Measurements from ENCODE around the gene ATP2A1. TPM values are rescaled to one million over a fixed set of nuclear protein-coding genes. Genes with fewer than 3 reads are reported as not detected.

ATP2A1 gene
- total and polyA plus RNA-seq, 2 of the 4 experiments (the other 2 are of a cell fraction), result under 0.01 to 0.63 TPM

DNA sequence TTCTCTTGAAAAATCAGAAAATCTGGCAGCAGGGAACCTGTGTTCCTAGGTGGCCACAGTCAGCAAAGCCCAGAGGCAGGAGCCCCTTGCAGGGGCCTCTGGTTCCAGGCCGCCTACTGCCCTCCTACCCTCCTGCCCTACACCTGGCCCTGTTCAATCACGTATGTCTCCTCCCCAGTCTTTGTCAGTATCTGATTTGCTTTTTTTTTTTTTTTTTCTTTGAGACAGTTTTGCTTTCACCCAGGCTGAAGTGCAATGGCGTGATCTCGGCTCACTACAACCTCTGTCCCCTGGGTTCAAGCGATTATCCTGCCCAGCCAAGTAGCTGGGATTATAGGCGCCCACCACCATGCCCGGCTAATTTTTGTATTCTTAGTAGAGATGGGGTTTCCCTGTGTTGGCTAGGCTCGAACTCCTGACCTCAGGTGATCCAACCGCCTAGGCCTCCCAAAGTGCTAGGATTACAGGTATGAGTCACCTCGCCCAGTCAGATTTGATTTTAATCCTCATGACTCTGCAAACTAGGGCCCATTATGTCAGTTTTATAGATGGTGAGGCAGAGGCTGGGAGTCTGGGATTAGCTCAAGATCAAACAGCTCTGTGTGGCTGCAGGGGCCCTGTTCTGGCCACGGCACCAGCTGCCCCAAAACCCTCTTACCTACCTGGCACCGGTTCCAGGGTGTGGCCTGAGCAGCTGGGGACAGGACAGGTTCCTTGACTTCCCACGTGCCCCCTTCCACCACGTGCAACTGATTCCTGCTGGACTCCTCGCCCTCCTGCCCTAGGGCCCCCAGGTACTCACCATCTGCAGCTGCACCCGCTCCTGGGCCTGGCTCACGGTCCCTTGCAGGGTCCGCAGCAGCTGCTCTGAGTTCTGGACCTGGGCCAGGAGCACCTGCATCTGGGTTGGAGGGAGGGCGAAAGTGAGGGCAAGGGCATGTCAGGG lies 32.1 kb downstream of the ATP2A1 start:
- Histone ChIP-seq H2AK9ac (replicated peaks; ENCODE audit: low read depth, low read length, poor library complexity) (no peak overlapping the region), H2BK5ac (ENCODE audit: low read depth, low read length, poor library complexity, severe bottlenecking) (no peak overlapping the region), H3K4me1 (ENCODE audit: control insufficient read depth, insufficient read depth, low read length) (no peaks in the 10 kb centered on the region), H3K18ac (ENCODE audit: low read depth, low read length) (no peak overlapping the region), H3K9ac (ENCODE audit: low read depth, low read length) (no peak overlapping the region), H4K5ac (ENCODE audit: low read depth, low read length) (no peak overlapping the region), H4K8ac (ENCODE audit: low read depth in 2 of 2, low read length in 2 of 2) (no peak overlapping the region), H3K36me3 (ENCODE audit: control insufficient read depth, insufficient read depth, low read length) (peaks cover 36% of the 10 kb centered on the region), H3K56ac (ENCODE audit: extremely low read depth, insufficient read depth, low read length) (no peak overlapping the region), H2BK15ac (ENCODE audit: low read depth, low read length) (no peak overlapping the region), H3K79me1 (ENCODE audit: low read depth in 1 of 2, low read length in 2 of 2) (0 out of 4 replicates have a peak, but pooled peaks cover 0 to 6% of the 10 kb centered on the region in 2 experiments), H3K27ac (ENCODE audit: insufficient read depth, low read length) (no peak overlapping the region), H3K9me3 (ENCODE audit: control insufficient read depth, insufficient read depth, low read length) (no peaks in the 10 kb centered on the region), H3K4me3 (ENCODE audit: insufficient read depth, low read depth, low read length) (no peak overlapping the region), H3K4me2 (ENCODE audit: low read depth, low read length) (no peak overlapping the region), H2AFZ (replicated peaks; ENCODE audit: low read length, poor library complexity) (no peak overlapping the region), H2AK5ac (ENCODE audit: low read depth, low read length) (no peak overlapping the region), H3K9me1 (ENCODE audit: insufficient read depth, low read length) (no peaks in the 10 kb centered on the region; the same call in 1 of the 2 replicates), H3K14ac (replicated peaks; ENCODE audit: low read depth, low read length) (no peak overlapping the region), H3K4ac (ENCODE audit: low read depth, low read length) (no peak overlapping the region), H3K23ac (ENCODE audit: low read depth, low read length) (no peak overlapping the region), H2BK20ac (ENCODE audit: low read depth, low read length) (no peak overlapping the region), H2BK120ac (ENCODE audit: low read depth, low read length) (no peak overlapping the region), H4K91ac (ENCODE audit: insufficient read depth, low read depth, low read length) (no peak overlapping the region), H4K20me1 (ENCODE audit: insufficient read depth, low read length) (no peaks in the 10 kb centered on the region), H3K27me3 (ENCODE audit: control insufficient read depth, insufficient read depth, low read length) (no peaks in the 10 kb centered on the region)
- dilution Hi-C loops (cut with HindIII; ENCODE audit: low sequenced_read_pairs, unreplicated experiment), result no loop called here
- TF ChIP-seq, protein P1, sequence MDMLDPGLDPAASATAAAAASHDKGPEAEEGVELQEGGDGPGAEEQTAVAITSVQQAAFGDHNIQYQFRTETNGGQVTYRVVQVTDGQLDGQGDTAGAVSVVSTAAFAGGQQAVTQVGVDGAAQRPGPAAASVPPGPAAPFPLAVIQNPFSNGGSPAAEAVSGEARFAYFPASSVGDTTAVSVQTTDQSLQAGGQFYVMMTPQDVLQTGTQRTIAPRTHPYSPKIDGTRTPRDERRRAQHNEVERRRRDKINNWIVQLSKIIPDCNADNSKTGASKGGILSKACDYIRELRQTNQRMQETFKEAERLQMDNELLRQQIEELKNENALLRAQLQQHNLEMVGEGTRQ (IDR thresholded peaks at IDR 0.05; ENCODE audit: low read depth, low read length), result no peak
- TF ChIP-seq, protein P2, sequence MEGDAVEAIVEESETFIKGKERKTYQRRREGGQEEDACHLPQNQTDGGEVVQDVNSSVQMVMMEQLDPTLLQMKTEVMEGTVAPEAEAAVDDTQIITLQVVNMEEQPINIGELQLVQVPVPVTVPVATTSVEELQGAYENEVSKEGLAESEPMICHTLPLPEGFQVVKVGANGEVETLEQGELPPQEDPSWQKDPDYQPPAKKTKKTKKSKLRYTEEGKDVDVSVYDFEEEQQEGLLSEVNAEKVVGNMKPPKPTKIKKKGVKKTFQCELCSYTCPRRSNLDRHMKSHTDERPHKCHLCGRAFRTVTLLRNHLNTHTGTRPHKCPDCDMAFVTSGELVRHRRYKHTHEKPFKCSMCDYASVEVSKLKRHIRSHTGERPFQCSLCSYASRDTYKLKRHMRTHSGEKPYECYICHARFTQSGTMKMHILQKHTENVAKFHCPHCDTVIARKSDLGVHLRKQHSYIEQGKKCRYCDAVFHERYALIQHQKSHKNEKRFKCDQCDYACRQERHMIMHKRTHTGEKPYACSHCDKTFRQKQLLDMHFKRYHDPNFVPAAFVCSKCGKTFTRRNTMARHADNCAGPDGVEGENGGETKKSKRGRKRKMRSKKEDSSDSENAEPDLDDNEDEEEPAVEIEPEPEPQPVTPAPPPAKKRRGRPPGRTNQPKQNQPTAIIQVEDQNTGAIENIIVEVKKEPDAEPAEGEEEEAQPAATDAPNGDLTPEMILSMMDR (conservative IDR thresholded peaks at IDR 0.05; ENCODE audit: low read depth, low read length), result no peak
- no peak for TF ChIP-seq MAFK (IDR thresholded peaks at IDR 0.05; ENCODE audit: low read depth, low read length)
- in situ Hi-C loops (cut with MboI; ENCODE audit: low sequenced_read_pairs), result no loop called here
- 100% methylated on average over 2 of the region's 19 CpGs; no CpG with 5 or more reads in 1 of the 2 experiments for WGBS, 2 experiments (ENCODE audit: extremely low coverage in 2 of 2, insufficient read length in 1 of 2)
- peak; percentile 6 for DNase-seq
- ATAC-seq (ENCODE audit: low read depth), result no peak
- intact Hi-C loops (cut with micrococcal nuclease), result no loop called here
- POLR2A ChIA-PET (ENCODE audit: unreplicated experiment), result no interaction called here
- CTCF ChIA-PET, result no interaction called here
- no TSS peak for BruUV-seq (replicated peaks)
